Cardiac muscle cell (in vitro differentiated cells and primary cell): ENCODE data around the gene CEACAM16. TPM values are rescaled to one million over a fixed set of nuclear protein-coding genes. Genes with fewer than 3 reads are reported as not detected.

ENCODE experiments used
- DNase-seq, 2 donors: peaks; one replicate each; pipeline versions ENCODE4 v3.0.0 to v3.0.0-alpha.2; 2010 to 2017; ENCODE audit warnings: low read depth in 1 of 2, low spot score in 1 of 2
- H3K27ac ChIP-seq: fragments of 200-600 bp; sonication (generic); 2 replicates; pipeline ENCODE4 v1.5.1; 2016
- H3K27me3 ChIP-seq: fragments of 200-600 bp; sonication (generic); 2 replicates; pipeline ENCODE4 v1.6.0; 2016; ENCODE audit warnings: control low read depth
- H3K36me3 ChIP-seq: fragments of 200-600 bp; sonication (generic); 2 replicates; pipeline ENCODE4 v1.5.1; 2016; ENCODE audit warnings: control low read depth
- H3K4me1 ChIP-seq: fragments of 200-600 bp; sonication (generic); 2 replicates; pipeline ENCODE4 v1.8.1; 2017; ENCODE audit warnings: low read depth, mild to moderate bottlenecking, mixed run types
- H3K4me3 ChIP-seq: fragments of 200-600 bp; sonication (generic); 2 replicates; pipeline ENCODE4 v1.5.1; 2016; ENCODE audit warnings: mild to moderate bottlenecking
- H3K9me3 ChIP-seq: fragments of 200-600 bp; sonication (generic); 2 replicates; pipeline ENCODE4 v1.5.1; 2017; ENCODE audit warnings: low read depth, mild to moderate bottlenecking, control low read depth
- CTCF ChIP-seq: IDR thresholded peaks from 2 replicates; pipeline ENCODE4 v1.5.1; 2012; ENCODE audit warnings: low read depth, mild to moderate bottlenecking, low read length
- polyA plus RNA-seq: library from polyadenylated mRNA; unstranded; fragments of >200 nt; fragmentation: Nextera tagmentation; extraction: Ambion mirVana; gene quantifications from 2 replicates; pipeline ENCODE4 v1.2.1, GENCODE V29; 2016
- total RNA-seq: library from RNA; depleted of rRNA; stranded (reverse); fragments of >200 nt; gene quantifications from 2 replicates; pipeline ENCODE4 v1.2.3, GENCODE V29; 2016

CEACAM16 gene
- total and polyA plus RNA-seq, 2 experiments from 2014 or later = not detected

GRCh38 chr19:44722131-44723121, 23.5 kb downstream of the CEACAM16 start:
- H3K27me3 ChIP-seq = no peaks in the 10 kb centered on the region

GRCh38 chr19:44723299-44723951, 24.5 kb downstream of the CEACAM16 start:
- Histone ChIP-seq H3K4me1 (peaks cover 7% of the 10 kb centered on the region), H3K4me3 (no peak overlapping the region)

More at GRCh38 chr19:44722131-44723121, 23.5 kb downstream of the CEACAM16 start:
- TF ChIP-seq CTCF = no peak
- no peaks in the 10 kb centered on the region for H3K9me3 ChIP-seq
- no peaks in the 10 kb centered on the region for H3K36me3 ChIP-seq
- H3K4me3 ChIP-seq = no peak overlapping the region
- H3K27ac ChIP-seq = no peak overlapping the region
- no peak for DNase-seq
- peaks cover 17% of the 10 kb centered on the region for H3K4me1 ChIP-seq

GRCh38 chr19:44723952-44724319, 25.0 kb downstream of the CEACAM16 start:
- H3K36me3 ChIP-seq = no peaks in the 10 kb centered on the region
- peak; percentile 94 for TF ChIP-seq CTCF
- H3K27ac ChIP-seq = no peak overlapping the region
- H3K27me3 ChIP-seq = no peaks in the 10 kb centered on the region
- no peaks in the 10 kb centered on the region for H3K9me3 ChIP-seq
- peak; percentile 83 to 88 for DNase-seq
- peaks cover 4% of the 10 kb centered on the region for H3K4me1 ChIP-seq
- no peak overlapping the region for H3K4me3 ChIP-seq

More at GRCh38 chr19:44723299-44723951, 24.5 kb downstream of the CEACAM16 start:
- no peak for DNase-seq
- Histone ChIP-seq H3K36me3 (no peaks in the 10 kb centered on the region), H3K27me3 (no peaks in the 10 kb centered on the region), H3K27ac (no peak overlapping the region), H3K9me3 (no peaks in the 10 kb centered on the region)
- no peak for TF ChIP-seq CTCF

- Histone ChIP-seq H3K27ac (no peak overlapping the region), H3K27me3 (no peaks in the 10 kb centered on the region), H3K36me3 (no peaks in the 10 kb centered on the region), H3K9me3 (no peaks in the 10 kb centered on the region), H3K4me3 (no peak overlapping the region), H3K4me1 (no peaks in the 10 kb centered on the region)
- no peak for DNase-seq
- TF ChIP-seq CTCF = no peak
Measured at GRCh38 chr19:44725251-44725650, 26.3 kb downstream of the CEACAM16 start.

GRCh38 chr19:44725684-44726083, 26.7 kb downstream of the CEACAM16 start:
- DNase-seq = no peak
- Histone ChIP-seq H3K27me3 (no peaks in the 10 kb centered on the region), H3K36me3 (no peaks in the 10 kb centered on the region), H3K4me1 (no peaks in the 10 kb centered on the region), H3K4me3 (no peak overlapping the region), H3K9me3 (no peaks in the 10 kb centered on the region), H3K27ac (no peak overlapping the region)
- TF ChIP-seq CTCF = no peak
